ENCODE results near the gene CUL4A. TPM values are rescaled to one million over a fixed set of nuclear protein-coding genes. Genes with fewer than 3 reads are reported as not detected.
"Not testable (repeated sequence)": the region's sequence is repeated elsewhere in the genome, so short reads cannot be mapped to it uniquely, and the experiment has no call there.

CUL4A gene
- total RNA-seq, 6 experiments from 2014 or later = 29.2 to 75.8 (median 39.5) TPM

DNA sequence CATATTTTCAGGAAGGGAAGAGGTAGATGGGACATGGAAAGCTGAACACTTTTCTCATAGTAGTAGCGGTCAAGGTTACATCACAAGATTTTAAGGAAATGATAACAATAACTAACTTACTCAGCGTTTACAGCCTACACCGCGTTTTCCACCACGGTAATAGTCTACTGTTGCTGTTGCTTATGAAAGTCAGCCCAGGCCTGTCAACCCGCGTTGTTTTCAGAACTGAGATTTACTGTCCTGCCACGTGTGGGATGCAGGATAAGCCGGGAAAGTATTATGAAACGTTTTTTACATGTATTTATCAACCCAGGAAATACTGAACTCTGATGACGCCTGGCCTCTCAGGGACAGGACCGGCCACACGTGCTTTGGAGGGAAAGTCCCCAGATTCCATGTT, 51.6 kb downstream of the CUL4A start:
- H3K4me1 ChIP-seq = no peaks in the 10 kb centered on the region
- no peak for ATAC-seq
- WGBS (ENCODE audit: insufficient coverage, low coverage, low lambda C conversion rate, missing lambda C conversion rate) = 73% methylated on average over 12 of the region's 13 CpGs

DNA sequence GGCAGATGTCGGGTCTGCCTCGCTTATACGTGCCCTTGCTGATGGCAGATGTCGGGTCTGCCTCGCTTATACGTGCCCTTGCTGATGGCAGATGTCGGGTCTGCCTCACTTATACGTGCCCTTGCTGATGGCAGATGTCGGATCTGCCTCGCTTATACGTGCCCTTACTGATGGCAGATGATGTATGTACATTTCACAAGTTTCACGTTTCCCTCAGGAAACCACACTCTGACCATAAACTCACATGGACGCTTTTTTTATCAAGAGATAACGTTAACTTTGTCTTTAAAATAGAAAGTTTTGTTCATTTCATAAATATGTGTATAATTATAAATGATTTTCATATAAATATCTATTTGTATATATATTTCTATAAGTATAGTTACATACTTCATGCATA, 53.6 kb downstream of the CUL4A start:
- H3K27me3 ChIP-seq; H3K4me3 ChIP-seq; ATAC-seq; DNase-seq; H3K9me3 ChIP-seq; intact Hi-C loops (cut with DNase I); H3K27ac ChIP-seq; H3K4me1 ChIP-seq: not testable (repeated sequence)
- 67% methylated on average over 13 of the region's 14 CpGs for WGBS (ENCODE audit: insufficient coverage, low coverage, low lambda C conversion rate, missing lambda C conversion rate)
- H3K36me3 ChIP-seq = peaks cover 0 to 40% (median 10%) of the 10 kb centered on the region in 4 donors

More for the DNA sequence above, 51.6 kb downstream of the CUL4A start:
- no peak overlapping the region for H3K27ac ChIP-seq
- no peaks in the 10 kb centered on the region for H3K9me3 ChIP-seq
- peaks cover 0 to 60% (median 18%) of the 10 kb centered on the region in 4 donors for H3K36me3 ChIP-seq
- intact Hi-C loops (cut with DNase I) = no loop called here
- DNase-seq = no peak
- TF ChIP-seq POLR2A (IDR thresholded peaks at IDR 0.05) = no peak
- TF ChIP-seq, protein P1, sequence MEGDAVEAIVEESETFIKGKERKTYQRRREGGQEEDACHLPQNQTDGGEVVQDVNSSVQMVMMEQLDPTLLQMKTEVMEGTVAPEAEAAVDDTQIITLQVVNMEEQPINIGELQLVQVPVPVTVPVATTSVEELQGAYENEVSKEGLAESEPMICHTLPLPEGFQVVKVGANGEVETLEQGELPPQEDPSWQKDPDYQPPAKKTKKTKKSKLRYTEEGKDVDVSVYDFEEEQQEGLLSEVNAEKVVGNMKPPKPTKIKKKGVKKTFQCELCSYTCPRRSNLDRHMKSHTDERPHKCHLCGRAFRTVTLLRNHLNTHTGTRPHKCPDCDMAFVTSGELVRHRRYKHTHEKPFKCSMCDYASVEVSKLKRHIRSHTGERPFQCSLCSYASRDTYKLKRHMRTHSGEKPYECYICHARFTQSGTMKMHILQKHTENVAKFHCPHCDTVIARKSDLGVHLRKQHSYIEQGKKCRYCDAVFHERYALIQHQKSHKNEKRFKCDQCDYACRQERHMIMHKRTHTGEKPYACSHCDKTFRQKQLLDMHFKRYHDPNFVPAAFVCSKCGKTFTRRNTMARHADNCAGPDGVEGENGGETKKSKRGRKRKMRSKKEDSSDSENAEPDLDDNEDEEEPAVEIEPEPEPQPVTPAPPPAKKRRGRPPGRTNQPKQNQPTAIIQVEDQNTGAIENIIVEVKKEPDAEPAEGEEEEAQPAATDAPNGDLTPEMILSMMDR (IDR thresholded peaks at IDR 0.05) = no peak
- H3K4me3 ChIP-seq = no peak overlapping the region
- H3K27me3 ChIP-seq = no peaks in the 10 kb centered on the region

DNA sequence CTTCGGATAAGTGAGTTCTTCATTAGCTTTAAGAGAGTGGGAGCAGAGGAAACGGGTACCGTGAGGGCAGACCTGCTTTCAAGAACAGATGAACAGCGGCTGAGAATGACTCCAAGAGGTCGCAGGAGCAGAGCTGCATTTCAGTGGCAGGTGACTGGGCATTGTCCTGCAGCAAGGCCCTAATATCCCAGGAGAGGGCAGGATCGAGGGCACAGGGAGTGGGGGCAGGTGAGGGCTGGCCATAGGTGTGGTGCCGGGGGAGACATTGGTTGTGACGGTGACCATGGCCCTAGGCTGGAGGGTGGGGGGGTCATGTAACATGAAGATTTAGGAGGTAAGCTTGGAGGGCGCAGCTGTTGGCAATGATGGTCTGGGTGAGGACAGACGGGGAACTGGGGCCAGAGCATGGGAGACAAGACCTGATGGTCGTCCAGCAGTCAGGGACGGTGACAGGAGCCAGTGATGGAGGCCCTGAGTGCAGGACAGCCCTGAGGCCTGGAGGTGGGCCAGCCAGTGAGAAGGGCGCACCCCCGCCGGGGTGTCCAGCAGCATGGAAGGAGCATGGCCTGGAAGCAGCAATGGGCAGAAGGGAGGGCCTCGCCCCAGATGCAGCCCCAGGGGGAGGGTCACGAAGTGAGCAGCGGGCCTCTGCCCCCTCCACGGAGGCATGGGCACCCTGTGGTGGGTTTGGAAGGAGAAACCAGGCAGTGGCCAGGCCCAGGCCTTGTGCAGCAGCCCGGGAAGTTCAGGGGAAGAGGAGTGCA, 58.4 kb downstream of the CUL4A start:
- H3K4me3 ChIP-seq = no peak overlapping the region
- no peaks in the 10 kb centered on the region for H3K9me3 ChIP-seq
- peaks cover 0 to 10% (median 0%) of the 10 kb centered on the region in 4 donors for H3K36me3 ChIP-seq
- TF ChIP-seq, protein P1 (IDR thresholded peaks at IDR 0.05) = no peak
- no peak for TF ChIP-seq POLR2A (IDR thresholded peaks at IDR 0.05)
- H3K4me1 ChIP-seq = no peaks in the 10 kb centered on the region
- intact Hi-C loops (cut with DNase I) = no loop called here
- WGBS (ENCODE audit: insufficient coverage, low coverage, low lambda C conversion rate, missing lambda C conversion rate) = 96% methylated on average over 11 of the region's 20 CpGs
- peak in 2 of 4 donors; percentile 28 to 41 for ATAC-seq
- H3K27ac ChIP-seq = no peak overlapping the region
- DNase-seq = no peak
- no peaks in the 10 kb centered on the region for H3K27me3 ChIP-seq

DNA sequence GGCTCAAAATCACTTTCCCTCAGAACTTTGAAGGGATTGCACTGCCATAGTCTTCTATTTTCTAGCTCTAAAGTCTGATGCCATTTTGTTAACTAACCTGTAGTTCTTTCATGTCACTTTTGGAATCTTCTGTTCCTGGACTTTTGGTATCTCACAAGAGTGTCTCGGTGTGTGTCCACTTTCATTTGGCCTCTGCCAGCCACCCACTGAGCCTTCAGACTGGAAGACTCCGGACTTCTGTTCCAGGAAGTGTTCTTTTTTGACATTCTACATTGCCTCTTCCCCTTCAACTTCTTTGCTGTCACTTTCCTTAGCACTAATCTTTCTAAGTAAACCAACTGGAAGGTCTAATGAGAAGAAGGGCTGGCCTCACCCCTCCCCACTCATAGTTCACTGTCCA, 62.6 kb downstream of the CUL4A start:
- no peaks in the 10 kb centered on the region for H3K27me3 ChIP-seq

More for the DNA sequence above, 62.6 kb downstream of the CUL4A start:
- no peaks in the 10 kb centered on the region for H3K36me3 ChIP-seq
- ATAC-seq = no peak
- DNase-seq = no peak
- H3K27ac ChIP-seq = no peak overlapping the region
- 79% methylated on average over 2 of the region's 2 CpGs for WGBS (ENCODE audit: insufficient coverage, low coverage, low lambda C conversion rate, missing lambda C conversion rate)
- H3K4me3 ChIP-seq = no peak overlapping the region
- intact Hi-C loops (cut with DNase I) = loop anchor here in 1 of 2 donors (10.0 kb wide), 1 partner anchor 123 kb away; no protein-coding TSS in a partner anchor
- TF ChIP-seq, protein P1 (IDR thresholded peaks at IDR 0.05) = no peak
- TF ChIP-seq POLR2A (IDR thresholded peaks at IDR 0.05) = no peak
- no peaks in the 10 kb centered on the region for H3K4me1 ChIP-seq
- no peaks in the 10 kb centered on the region for H3K9me3 ChIP-seq
